Measurements from ENCODE around the gene STAC3.

DNA sequence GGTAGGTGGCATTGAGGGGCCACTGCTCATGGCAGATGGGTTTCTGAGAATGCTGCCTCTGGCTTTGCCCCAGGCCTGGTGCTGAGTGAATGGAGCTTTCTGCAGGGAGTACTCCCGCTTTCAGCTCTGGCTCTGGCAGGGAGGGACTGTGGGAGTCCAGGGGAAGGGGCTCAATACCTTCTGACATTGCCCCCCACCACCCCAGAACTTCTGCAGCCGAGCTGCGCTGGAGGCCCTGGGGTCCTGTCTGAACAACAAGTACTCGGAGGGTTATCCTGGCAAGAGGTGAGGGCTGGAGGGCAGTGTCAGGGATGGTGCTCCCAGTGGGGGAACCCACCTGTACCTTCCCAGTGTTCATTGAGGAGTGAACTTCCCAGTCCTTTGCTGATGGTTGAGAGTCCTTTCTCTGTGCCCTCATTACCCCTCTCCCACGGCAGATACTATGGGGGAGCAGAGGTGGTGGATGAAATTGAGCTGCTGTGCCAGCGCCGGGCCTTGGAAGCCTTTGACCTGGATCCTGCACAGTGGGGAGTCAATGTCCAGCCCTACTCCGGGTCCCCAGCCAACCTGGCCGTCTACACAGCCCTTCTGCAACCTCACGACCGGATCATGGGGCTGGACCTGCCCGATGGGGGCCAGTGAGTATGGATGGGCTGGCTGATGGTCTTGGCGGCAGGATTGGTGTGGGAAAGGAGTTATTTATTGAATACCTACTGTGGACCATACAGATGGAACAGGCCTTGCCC lies 19.5 kb downstream of the STAC3 start:
- TF ChIP-seq, protein P1, sequence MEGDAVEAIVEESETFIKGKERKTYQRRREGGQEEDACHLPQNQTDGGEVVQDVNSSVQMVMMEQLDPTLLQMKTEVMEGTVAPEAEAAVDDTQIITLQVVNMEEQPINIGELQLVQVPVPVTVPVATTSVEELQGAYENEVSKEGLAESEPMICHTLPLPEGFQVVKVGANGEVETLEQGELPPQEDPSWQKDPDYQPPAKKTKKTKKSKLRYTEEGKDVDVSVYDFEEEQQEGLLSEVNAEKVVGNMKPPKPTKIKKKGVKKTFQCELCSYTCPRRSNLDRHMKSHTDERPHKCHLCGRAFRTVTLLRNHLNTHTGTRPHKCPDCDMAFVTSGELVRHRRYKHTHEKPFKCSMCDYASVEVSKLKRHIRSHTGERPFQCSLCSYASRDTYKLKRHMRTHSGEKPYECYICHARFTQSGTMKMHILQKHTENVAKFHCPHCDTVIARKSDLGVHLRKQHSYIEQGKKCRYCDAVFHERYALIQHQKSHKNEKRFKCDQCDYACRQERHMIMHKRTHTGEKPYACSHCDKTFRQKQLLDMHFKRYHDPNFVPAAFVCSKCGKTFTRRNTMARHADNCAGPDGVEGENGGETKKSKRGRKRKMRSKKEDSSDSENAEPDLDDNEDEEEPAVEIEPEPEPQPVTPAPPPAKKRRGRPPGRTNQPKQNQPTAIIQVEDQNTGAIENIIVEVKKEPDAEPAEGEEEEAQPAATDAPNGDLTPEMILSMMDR (IDR thresholded peaks at IDR 0.05; ENCODE audit: low read depth, low read length, poor library complexity, severe bottlenecking) = no peak
- no peak for TF ChIP-seq EZH2phosphoT487 (IDR thresholded peaks at IDR 0.05; ENCODE audit: borderline replicate concordance, low read length)

Data from DOHH2 (cell line).